ENCODE measurements around the gene ENKUR. TPM values are rescaled to one million over a fixed set of nuclear protein-coding genes. Genes with fewer than 3 reads are reported as not detected.

The ENKUR gene
- total and polyA plus RNA-seq, 2 experiments from 2014 or later: 0.44 TPM; not detected in 1

- TF ChIP-seq EZH2 (IDR thresholded peaks at IDR 0.05; ENCODE audit: low read depth, unreplicated experiment) (no peak), ZNF331 (CRISPR knock-in tag; IDR thresholded peaks at IDR 0.05; ENCODE audit: low read depth) (no peak)
These were observed 47.7 kb upstream of the ENKUR start (continued) for GRCh38 chr10:25063644-25064043.

- Histone ChIP-seq H3F3A (replicated peaks; ENCODE audit: low read depth) (no peaks in the 10 kb centered on the region), H3K9me2 (ENCODE audit: insufficient read depth) (no peaks in the 10 kb centered on the region), H3K36me3 (ENCODE audit: insufficient read depth) (no peaks in the 10 kb centered on the region), H3K27me3 (ENCODE audit: insufficient read depth) (peaks cover 32% of the 10 kb centered on the region), H3K4me2 (no peak overlapping the region), H3K4me1 (ENCODE audit: insufficient read depth) (0 out of 2 replicates have a peak, but pooled peaks cover 2% of the 10 kb centered on the region), H3K27ac (ENCODE audit: low read depth) (no peak overlapping the region), H3K4me3 (no peak overlapping the region), H3K79me2 (replicated peaks; ENCODE audit: insufficient read depth) (no peaks in the 10 kb centered on the region), H4K20me1 (replicated peaks; ENCODE audit: insufficient read depth) (0 out of 2 replicates have a peak, but pooled peaks cover 4% of the 10 kb centered on the region), H2AFZ (no peak overlapping the region)
- ATAC-seq: no peak
- H3K9me3 Mint-ChIP-seq: no peaks in the 10 kb centered on the region
- TF ChIP-seq POLR2AphosphoS5 (IDR thresholded peaks at IDR 0.05; ENCODE audit: low read depth) (no peak), EZH2phosphoT487 (IDR thresholded peaks at IDR 0.05; ENCODE audit: unreplicated experiment) (no peak), ZNF114 (CRISPR knock-in tag; IDR thresholded peaks at IDR 0.05) (no peak), ZNF462 (CRISPR knock-in tag; IDR thresholded peaks at IDR 0.05) (no peak), REST (IDR thresholded peaks at IDR 0.05; ENCODE audit: unreplicated experiment) (no peak), EZH2 (IDR thresholded peaks at IDR 0.05; ENCODE audit: low read depth, unreplicated experiment) (no peak), JUNB (IDR thresholded peaks at IDR 0.05; ENCODE audit: unreplicated experiment) (no peak), CTCF (conservative IDR thresholded peaks at IDR 0.05; ENCODE audit: low read depth in 2 of 2) (no peak), CREB1 (CRISPR knock-in tag; IDR thresholded peaks at IDR 0.05; ENCODE audit: low read depth) (no peak)
- no peak for DNase-seq (ENCODE audit: low spot score)
- no peak overlapping the region for H3K27ac Mint-ChIP-seq
- peaks cover 5% of the 10 kb centered on the region for H3K4me1 Mint-ChIP-seq
- no peak overlapping the region for H3K4me3 Mint-ChIP-seq
- peaks cover 26% of the 10 kb centered on the region for H3K27me3 Mint-ChIP-seq (ENCODE audit: insufficient read depth, low read depth, poor library complexity)
- no peaks in the 10 kb centered on the region for H3K36me3 Mint-ChIP-seq (ENCODE audit: low read depth)
These were observed 47.2 kb upstream of the ENKUR start for GRCh38 chr10:25063157-25063556.

Measured in GM23338 (cell line).